Osteocyte (in vitro differentiated cells): ENCODE measurements around the gene ZNF254. TPM values are rescaled to one million over a fixed set of nuclear protein-coding genes. Genes with fewer than 3 reads are reported as not detected.

ENCODE experiments used
- DNase-seq: peaks from one replicate; pipeline ENCODE4 v3.0.0; 2021; ENCODE audit warnings: mixed read lengths; ENCODE audit not compliant: unreplicated experiment; ENCODE audit errors: extremely low spot score
- H3K27ac Mint-ChIP-seq: one replicate; pipeline ENCODE4 v1.8.0; 2021; ENCODE audit warnings: mild to moderate bottlenecking, mixed read lengths; ENCODE audit not compliant: unreplicated experiment
- H3K27me3 Mint-ChIP-seq: one replicate; pipeline ENCODE4 v1.8.0; 2021; ENCODE audit warnings: mixed read lengths; ENCODE audit not compliant: unreplicated experiment
- H3K36me3 Mint-ChIP-seq: one replicate; pipeline ENCODE4 v1.8.0; 2021; ENCODE audit warnings: mixed read lengths; ENCODE audit not compliant: unreplicated experiment
- H3K4me1 Mint-ChIP-seq: one replicate; pipeline ENCODE4 v1.8.0; 2021; ENCODE audit warnings: mixed read lengths; ENCODE audit not compliant: unreplicated experiment
- H3K4me3 Mint-ChIP-seq: one replicate; pipeline ENCODE4 v1.8.0; 2021; ENCODE audit warnings: mild to moderate bottlenecking, moderate library complexity, mixed read lengths; ENCODE audit not compliant: unreplicated experiment
- H3K9me3 Mint-ChIP-seq: one replicate; pipeline ENCODE4 v1.8.0; 2021; ENCODE audit warnings: mixed read lengths; ENCODE audit not compliant: unreplicated experiment
- total RNA-seq: library from RNA; stranded (reverse); gene quantifications from 2 replicates; pipeline ENCODE4 v1.2.1, GENCODE V29; 2021
- TF ChIP-seq, protein P1 (sequence below): fragments of 200-600 bp; sonication (generic); IDR thresholded peaks from 2 replicates; pipeline ENCODE4 v1.5.0; 2021; ENCODE audit warnings: antibody characterized with exemption, mild to moderate bottlenecking, moderate library complexity

ZNF254 gene
- total RNA-seq, 1 donor from 2014 or later, result 18.7 TPM

DNA sequence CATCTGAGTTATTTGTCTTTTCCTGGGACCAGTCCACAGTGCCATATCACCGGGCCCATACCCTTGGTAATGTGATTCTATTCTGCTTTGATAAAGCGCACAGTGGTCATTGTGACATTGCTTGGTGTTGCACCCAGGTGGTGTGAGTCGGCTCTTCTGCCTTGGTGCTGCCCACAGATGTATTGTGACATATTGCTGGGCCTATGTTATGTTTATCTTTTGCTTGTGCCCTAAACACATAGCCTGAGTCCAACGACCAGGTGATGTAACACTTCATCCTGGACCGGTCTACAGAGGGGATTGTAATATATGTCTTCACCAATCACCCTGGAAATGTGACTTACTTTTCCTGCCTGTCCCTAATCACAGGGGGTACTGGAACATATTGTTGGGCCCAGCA, 23.7 kb upstream of the ZNF254 start:
- TF ChIP-seq, protein P1, sequence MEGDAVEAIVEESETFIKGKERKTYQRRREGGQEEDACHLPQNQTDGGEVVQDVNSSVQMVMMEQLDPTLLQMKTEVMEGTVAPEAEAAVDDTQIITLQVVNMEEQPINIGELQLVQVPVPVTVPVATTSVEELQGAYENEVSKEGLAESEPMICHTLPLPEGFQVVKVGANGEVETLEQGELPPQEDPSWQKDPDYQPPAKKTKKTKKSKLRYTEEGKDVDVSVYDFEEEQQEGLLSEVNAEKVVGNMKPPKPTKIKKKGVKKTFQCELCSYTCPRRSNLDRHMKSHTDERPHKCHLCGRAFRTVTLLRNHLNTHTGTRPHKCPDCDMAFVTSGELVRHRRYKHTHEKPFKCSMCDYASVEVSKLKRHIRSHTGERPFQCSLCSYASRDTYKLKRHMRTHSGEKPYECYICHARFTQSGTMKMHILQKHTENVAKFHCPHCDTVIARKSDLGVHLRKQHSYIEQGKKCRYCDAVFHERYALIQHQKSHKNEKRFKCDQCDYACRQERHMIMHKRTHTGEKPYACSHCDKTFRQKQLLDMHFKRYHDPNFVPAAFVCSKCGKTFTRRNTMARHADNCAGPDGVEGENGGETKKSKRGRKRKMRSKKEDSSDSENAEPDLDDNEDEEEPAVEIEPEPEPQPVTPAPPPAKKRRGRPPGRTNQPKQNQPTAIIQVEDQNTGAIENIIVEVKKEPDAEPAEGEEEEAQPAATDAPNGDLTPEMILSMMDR, result no peak
- H3K27ac Mint-ChIP-seq, result no peak overlapping the region
- H3K9me3 Mint-ChIP-seq, result no peaks in the 10 kb centered on the region
- no peaks in the 10 kb centered on the region for H3K4me1 Mint-ChIP-seq
- peaks cover 40% of the 10 kb centered on the region for H3K36me3 Mint-ChIP-seq
- H3K27me3 Mint-ChIP-seq, result no peaks in the 10 kb centered on the region
- no peak overlapping the region for H3K4me3 Mint-ChIP-seq
- no peak for DNase-seq

DNA sequence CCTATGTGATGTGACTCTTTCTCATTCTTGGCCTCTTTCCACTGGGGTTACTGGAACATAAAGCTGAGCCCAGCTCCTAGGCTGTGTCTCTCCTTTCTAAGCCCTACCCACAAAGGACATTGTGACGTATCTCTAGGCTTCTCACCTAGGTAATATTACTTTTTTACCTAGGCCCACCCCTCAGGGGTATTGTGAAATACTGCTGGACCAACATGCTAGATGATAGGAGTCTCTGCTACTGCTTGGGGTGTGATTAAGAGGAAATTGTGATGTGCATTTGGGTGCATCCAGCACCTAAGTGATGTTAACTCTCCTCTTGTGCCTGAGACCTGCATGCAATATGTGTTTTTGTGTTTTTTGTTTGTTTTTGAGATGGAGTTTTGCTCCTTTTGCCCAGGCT, 22.8 kb upstream of the ZNF254 start:
- no peak overlapping the region for H3K4me3 Mint-ChIP-seq
- peaks cover 38% of the 10 kb centered on the region for H3K36me3 Mint-ChIP-seq
- TF ChIP-seq, protein P1, result no peak
- H3K9me3 Mint-ChIP-seq, result no peaks in the 10 kb centered on the region
- no peaks in the 10 kb centered on the region for H3K27me3 Mint-ChIP-seq
- no peak overlapping the region for H3K27ac Mint-ChIP-seq
- no peaks in the 10 kb centered on the region for H3K4me1 Mint-ChIP-seq
- DNase-seq, result no peak

DNA sequence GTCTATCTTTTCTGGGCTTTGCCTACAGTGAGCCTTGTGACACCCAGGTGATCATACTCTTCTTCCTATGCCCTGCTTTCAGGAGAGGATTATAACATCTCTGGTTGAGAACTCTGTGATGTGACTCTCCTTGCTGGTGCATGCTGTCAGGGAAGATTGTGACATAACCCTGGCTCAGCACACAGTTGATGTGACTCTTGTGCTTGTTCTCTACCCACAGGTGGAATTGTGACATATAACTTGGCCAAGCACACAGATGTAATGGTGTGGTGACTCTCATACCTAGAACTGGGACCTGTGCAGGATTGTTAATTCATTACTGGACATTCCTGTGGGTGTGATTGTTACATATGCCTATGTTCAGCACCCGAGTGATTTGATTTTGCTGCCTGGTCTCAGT, 21.7 kb upstream of the ZNF254 start:
- Mint-ChIP-seq H3K9me3 (no peaks in the 10 kb centered on the region), H3K4me1 (no peaks in the 10 kb centered on the region), H3K36me3 (peaks cover 30% of the 10 kb centered on the region), H3K27me3 (no peaks in the 10 kb centered on the region), H3K4me3 (no peak overlapping the region), H3K27ac (no peak overlapping the region)
- TF ChIP-seq, protein P1, result no peak
- no peak for DNase-seq

GRCh38 chr19:24065865-24066604, 21.0 kb upstream of the ZNF254 start:
- DNase-seq, result no peak
- H3K4me3 Mint-ChIP-seq, result no peak overlapping the region
- no peak overlapping the region for H3K27ac Mint-ChIP-seq
- TF ChIP-seq, protein P1, result no peak
- peaks cover 22% of the 10 kb centered on the region for H3K36me3 Mint-ChIP-seq
- H3K9me3 Mint-ChIP-seq, result no peaks in the 10 kb centered on the region
- H3K4me1 Mint-ChIP-seq, result no peaks in the 10 kb centered on the region
- no peaks in the 10 kb centered on the region for H3K27me3 Mint-ChIP-seq

DNA sequence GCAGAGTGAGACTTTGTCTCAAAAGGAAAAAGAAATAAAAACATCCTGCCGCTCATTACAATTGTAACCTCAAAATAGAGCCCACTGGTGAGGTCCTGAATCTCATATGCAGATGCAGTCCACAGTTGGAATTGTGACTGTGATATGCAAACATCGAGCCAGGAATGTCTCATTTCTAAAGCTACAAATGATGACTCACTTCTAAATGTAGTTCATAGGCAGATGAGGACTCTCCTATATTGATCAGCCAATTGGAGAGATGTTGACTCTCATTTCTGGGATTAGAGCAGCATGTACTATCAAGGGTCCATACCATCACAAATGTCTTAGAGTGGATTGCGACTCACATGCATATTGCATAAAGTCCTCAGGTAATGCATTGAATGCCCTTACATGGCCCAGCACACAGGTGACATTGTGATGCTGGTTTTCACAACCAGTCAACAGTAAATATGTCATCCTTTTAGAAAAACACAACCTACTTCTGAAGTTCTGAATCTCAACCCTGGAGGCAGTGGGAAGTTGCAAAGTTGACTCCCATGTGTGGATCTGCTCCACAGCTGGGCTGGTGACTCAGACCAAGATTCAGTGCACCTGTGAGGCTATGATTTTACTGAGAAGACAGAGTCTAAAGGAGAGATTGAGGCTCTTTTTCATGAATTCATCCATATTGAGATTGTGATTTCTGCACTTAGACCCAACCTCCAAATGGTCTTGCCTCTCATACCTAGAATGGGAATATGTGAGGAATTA, 16.9 kb upstream of the ZNF254 start:
- Mint-ChIP-seq H3K36me3 (peaks cover 36% of the 10 kb centered on the region), H3K27ac (no peak overlapping the region), H3K4me1 (no peaks in the 10 kb centered on the region), H3K27me3 (no peaks in the 10 kb centered on the region), H3K4me3 (no peak overlapping the region), H3K9me3 (peaks cover 11% of the 10 kb centered on the region)
- no peak for DNase-seq
- TF ChIP-seq, protein P1, result no peak
